DMS 273 (cell line): ENCODE measurements around the gene FBN3.
"Not testable (repeated sequence)": the region's sequence is repeated elsewhere in the genome, so short reads cannot be mapped to it uniquely, and the experiment has no call there.

Experiments
- DNase-seq: peaks from one replicate; lab custom pipeline; 2025; ENCODE audit not compliant: unreplicated experiment; lab: John Stamatoyannopoulos, UW

Gene FBN3

GRCh38 chr19:8024256-8024655 is 125.1 kb downstream of the FBN3 start:
- DNase-seq: not testable (repeated sequence)

- no peak for DNase-seq
Measured at GRCh38 chr19:8023371-8023770, 126.0 kb downstream of the FBN3 start.

- no peak for DNase-seq
Measured at GRCh38 chr19:8022275-8022674, 127.1 kb downstream of the FBN3 start.

DNA sequence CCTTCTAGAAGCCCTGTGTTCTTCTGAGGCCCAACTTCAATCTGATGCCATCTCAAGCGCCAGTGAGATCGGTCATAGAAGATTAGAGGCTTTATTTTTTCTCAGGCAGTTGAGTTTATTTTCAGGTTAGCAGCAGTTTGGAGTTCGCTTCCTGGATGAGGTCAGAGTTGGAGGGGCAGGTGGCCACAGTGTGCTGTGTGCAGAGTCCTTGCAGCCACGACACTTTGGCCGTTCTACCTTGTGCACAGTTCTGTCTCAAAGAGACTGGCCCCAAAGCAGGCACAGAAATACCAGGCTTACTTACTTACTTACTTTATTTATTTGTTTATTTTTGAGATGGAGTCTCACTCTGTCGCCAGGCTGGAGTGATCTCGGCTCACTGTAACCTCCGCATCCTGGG is 128.0 kb downstream of the FBN3 start:
- no peak for DNase-seq

GRCh38 chr19:8020681-8021080 is 128.7 kb downstream of the FBN3 start:
- DNase-seq: no peak

DNA sequence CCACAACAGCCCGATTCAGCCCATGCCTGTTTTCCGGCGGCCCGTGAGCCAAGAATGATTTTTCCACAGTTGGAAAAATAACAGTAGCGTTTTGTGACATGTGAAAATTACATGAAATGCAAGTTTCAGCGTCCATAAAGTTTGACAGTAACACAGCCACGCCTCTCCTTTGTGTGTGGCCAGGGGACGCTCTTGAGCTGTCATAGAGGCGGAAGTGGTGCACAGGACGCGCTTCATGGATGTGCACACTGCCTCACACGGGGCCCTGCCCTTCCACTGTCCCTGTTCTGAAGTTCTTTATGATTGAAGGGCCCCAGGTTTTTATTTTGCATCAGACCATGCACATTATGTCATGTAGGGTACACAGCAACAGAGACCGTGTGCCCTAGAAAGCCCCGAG is 131.6 kb downstream of the FBN3 start:
- DNase-seq: peak; percentile 60
